MM.1S (cell line): ENCODE data around the gene SYVN1.
"Not testable (repeated sequence)": the region's sequence is repeated elsewhere in the genome, so short reads cannot be mapped to it uniquely, and the experiment has no call there.

Experiments
- EZH2 ChIP-seq: fragments of 300-600 bp; sonication (generic); optimal IDR thresholded peaks from 2 replicates; pipeline ENCODE3; 2017; ENCODE audit warnings: low read depth, mild to moderate bottlenecking, antibody characterized with exemption, low read length, mixed read lengths
- EZH2phosphoT487 ChIP-seq: fragments of 300-600 bp; sonication (generic); IDR thresholded peaks from 2 replicates; pipeline ENCODE4 v1.6.1; 2018; ENCODE audit warnings: antibody characterized with exemption, low read length
- TF ChIP-seq, protein P1 (sequence below): fragments of 300-600 bp; sonication (generic); IDR thresholded peaks from 2 replicates; pipeline ENCODE4 v1.5.1; 2016; ENCODE audit warnings: antibody characterized with exemption, low read length, mixed read lengths

DNA sequence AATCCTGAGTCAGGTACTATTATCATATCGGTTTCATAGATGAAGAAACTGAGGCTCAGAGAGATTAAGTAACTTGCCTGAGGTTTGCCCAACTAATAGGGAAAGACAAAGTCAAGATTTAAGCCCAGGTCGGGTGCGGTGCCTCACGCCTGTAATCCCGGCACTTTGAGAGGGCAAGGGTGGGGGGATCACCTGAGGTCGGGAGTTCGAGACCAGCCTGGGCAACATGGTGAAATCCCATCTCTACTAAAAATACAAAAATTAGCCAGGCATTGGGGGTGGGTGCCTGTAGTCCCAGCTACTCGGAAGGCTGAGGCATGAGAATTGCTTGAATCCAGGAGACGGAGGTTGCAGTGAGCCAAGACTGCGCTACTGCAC lies 15.8 kb upstream of the SYVN1 start:
- TF ChIP-seq, protein P1, sequence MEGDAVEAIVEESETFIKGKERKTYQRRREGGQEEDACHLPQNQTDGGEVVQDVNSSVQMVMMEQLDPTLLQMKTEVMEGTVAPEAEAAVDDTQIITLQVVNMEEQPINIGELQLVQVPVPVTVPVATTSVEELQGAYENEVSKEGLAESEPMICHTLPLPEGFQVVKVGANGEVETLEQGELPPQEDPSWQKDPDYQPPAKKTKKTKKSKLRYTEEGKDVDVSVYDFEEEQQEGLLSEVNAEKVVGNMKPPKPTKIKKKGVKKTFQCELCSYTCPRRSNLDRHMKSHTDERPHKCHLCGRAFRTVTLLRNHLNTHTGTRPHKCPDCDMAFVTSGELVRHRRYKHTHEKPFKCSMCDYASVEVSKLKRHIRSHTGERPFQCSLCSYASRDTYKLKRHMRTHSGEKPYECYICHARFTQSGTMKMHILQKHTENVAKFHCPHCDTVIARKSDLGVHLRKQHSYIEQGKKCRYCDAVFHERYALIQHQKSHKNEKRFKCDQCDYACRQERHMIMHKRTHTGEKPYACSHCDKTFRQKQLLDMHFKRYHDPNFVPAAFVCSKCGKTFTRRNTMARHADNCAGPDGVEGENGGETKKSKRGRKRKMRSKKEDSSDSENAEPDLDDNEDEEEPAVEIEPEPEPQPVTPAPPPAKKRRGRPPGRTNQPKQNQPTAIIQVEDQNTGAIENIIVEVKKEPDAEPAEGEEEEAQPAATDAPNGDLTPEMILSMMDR: not testable (repeated sequence)
- TF ChIP-seq EZH2phosphoT487, EZH2: not testable (repeated sequence)
